ENCODE results near the gene NUDT21.

NUDT21 gene

GRCh38 chr16:56482683-56483236 is 31.6 kb upstream of the NUDT21 start:
- H3K36me3 ChIP-seq (ENCODE audit: insufficient read depth, insufficient read length, low read length) = peaks cover 27% of the 10 kb centered on the region
- no peak overlapping the region for H3K4me3 ChIP-seq (ENCODE audit: insufficient read length, low read depth)
- H3K4me1 ChIP-seq (ENCODE audit: insufficient read depth, insufficient read length) = no peaks in the 10 kb centered on the region
- no peaks in the 10 kb centered on the region; the same call in 1 of the 2 replicates for H3K9me3 ChIP-seq (ENCODE audit: insufficient read depth, low read length)
- no peak for DNase-seq (ENCODE audit: low read depth, low spot score)
- no peak for TF ChIP-seq SUZ12 (IDR thresholded peaks at IDR 0.05; ENCODE audit: extremely low read depth, insufficient read depth, insufficient read length)
- TF ChIP-seq ZNF274 (IDR thresholded peaks at IDR 0.05; ENCODE audit: low read depth, low read length) = no peak
- TF ChIP-seq YY1 (IDR thresholded peaks at IDR 0.05; ENCODE audit: insufficient read depth, insufficient read length) = no peak
- no peak overlapping the region for H3K9ac ChIP-seq (ENCODE audit: insufficient read length, low read depth)
- no peaks in the 10 kb centered on the region for H3K27me3 ChIP-seq (ENCODE audit: insufficient read depth, insufficient read length)

- no peak overlapping the region for H3K4me3 ChIP-seq (ENCODE audit: insufficient read length, low read depth)
- peaks cover 35% of the 10 kb centered on the region for H3K36me3 ChIP-seq (ENCODE audit: insufficient read depth, insufficient read length, low read length)
- no peaks in the 10 kb centered on the region; the same call in 1 of the 2 replicates for H3K9me3 ChIP-seq (ENCODE audit: insufficient read depth, low read length)
- H3K9ac ChIP-seq (ENCODE audit: insufficient read length, low read depth) = no peak overlapping the region
- TF ChIP-seq SUZ12 (IDR thresholded peaks at IDR 0.05; ENCODE audit: extremely low read depth, insufficient read depth, insufficient read length) = no peak
- TF ChIP-seq ZNF274 (IDR thresholded peaks at IDR 0.05; ENCODE audit: low read depth, low read length) = no peak
- no peak for TF ChIP-seq YY1 (IDR thresholded peaks at IDR 0.05; ENCODE audit: insufficient read depth, insufficient read length)
- H3K4me1 ChIP-seq (ENCODE audit: insufficient read depth, insufficient read length) = no peaks in the 10 kb centered on the region
- no peak for DNase-seq (ENCODE audit: low read depth, low spot score)
- H3K27me3 ChIP-seq (ENCODE audit: insufficient read depth, insufficient read length) = no peaks in the 10 kb centered on the region
These were observed 30.5 kb upstream of the NUDT21 start for GRCh38 chr16:56481468-56482122.

DNA sequence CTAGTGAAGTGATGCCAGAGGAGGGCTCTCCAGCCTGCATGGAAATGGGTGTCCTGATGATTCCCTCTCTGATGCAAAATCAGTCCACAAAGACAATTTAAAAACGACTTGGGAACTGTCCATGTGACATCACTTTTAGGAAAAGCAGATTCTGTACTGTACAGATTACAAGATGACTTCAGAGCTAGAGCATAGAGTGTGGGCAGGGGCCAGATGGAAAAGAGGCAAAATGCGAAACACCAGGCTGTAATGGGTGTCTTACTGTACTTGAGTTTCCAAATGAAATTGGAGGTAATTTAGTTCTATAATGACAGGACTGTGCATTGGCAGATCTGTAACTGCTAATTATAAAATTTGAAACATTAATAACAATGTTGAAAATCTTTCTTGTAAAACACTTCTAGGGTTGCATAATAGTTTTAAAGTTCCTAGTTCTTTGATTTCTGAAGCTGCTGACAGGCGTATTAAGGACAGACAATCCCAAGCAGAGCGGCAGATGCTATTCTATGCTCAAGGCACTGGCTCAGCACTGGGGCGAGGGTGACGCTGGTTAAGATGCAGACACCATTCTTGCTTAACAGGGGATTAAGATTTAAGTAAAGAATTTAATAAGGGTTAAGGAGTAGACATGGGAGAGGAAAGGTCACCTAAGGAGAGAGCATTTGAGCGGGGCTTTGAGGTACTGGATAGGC is 29.8 kb upstream of the NUDT21 start:
- no peaks in the 10 kb centered on the region; the same call in 1 of the 2 replicates for H3K9me3 ChIP-seq (ENCODE audit: insufficient read depth, low read length)
- no peak overlapping the region for H3K4me3 ChIP-seq (ENCODE audit: insufficient read length, low read depth)
- H3K9ac ChIP-seq (ENCODE audit: insufficient read length, low read depth) = no peak overlapping the region
- H3K27me3 ChIP-seq (ENCODE audit: insufficient read depth, insufficient read length) = no peaks in the 10 kb centered on the region
- peaks cover 42% of the 10 kb centered on the region for H3K36me3 ChIP-seq (ENCODE audit: insufficient read depth, insufficient read length, low read length)
- TF ChIP-seq SUZ12 (IDR thresholded peaks at IDR 0.05; ENCODE audit: extremely low read depth, insufficient read depth, insufficient read length) = no peak
- no peak for TF ChIP-seq YY1 (IDR thresholded peaks at IDR 0.05; ENCODE audit: insufficient read depth, insufficient read length)
- TF ChIP-seq ZNF274 (IDR thresholded peaks at IDR 0.05; ENCODE audit: low read depth, low read length) = no peak
- H3K4me1 ChIP-seq (ENCODE audit: insufficient read depth, insufficient read length) = no peaks in the 10 kb centered on the region
- DNase-seq (ENCODE audit: low read depth, low spot score) = no peak

GRCh38 chr16:56479469-56479868 is 28.3 kb upstream of the NUDT21 start:
- H3K4me1 ChIP-seq (ENCODE audit: insufficient read depth, insufficient read length) = no peaks in the 10 kb centered on the region
- no peak overlapping the region for H3K4me3 ChIP-seq (ENCODE audit: insufficient read length, low read depth)
- H3K27me3 ChIP-seq (ENCODE audit: insufficient read depth, insufficient read length) = no peaks in the 10 kb centered on the region
- DNase-seq (ENCODE audit: low read depth, low spot score) = no peak
- no peak overlapping the region for H3K9ac ChIP-seq (ENCODE audit: insufficient read length, low read depth)
- TF ChIP-seq ZNF274 (IDR thresholded peaks at IDR 0.05; ENCODE audit: low read depth, low read length) (no peak), YY1 (IDR thresholded peaks at IDR 0.05; ENCODE audit: insufficient read depth, insufficient read length) (no peak), SUZ12 (IDR thresholded peaks at IDR 0.05; ENCODE audit: extremely low read depth, insufficient read depth, insufficient read length) (no peak)
- no peaks in the 10 kb centered on the region; the same call in 1 of the 2 replicates for H3K9me3 ChIP-seq (ENCODE audit: insufficient read depth, low read length)
- H3K36me3 ChIP-seq (ENCODE audit: insufficient read depth, insufficient read length, low read length) = peaks cover 52% of the 10 kb centered on the region

DNA sequence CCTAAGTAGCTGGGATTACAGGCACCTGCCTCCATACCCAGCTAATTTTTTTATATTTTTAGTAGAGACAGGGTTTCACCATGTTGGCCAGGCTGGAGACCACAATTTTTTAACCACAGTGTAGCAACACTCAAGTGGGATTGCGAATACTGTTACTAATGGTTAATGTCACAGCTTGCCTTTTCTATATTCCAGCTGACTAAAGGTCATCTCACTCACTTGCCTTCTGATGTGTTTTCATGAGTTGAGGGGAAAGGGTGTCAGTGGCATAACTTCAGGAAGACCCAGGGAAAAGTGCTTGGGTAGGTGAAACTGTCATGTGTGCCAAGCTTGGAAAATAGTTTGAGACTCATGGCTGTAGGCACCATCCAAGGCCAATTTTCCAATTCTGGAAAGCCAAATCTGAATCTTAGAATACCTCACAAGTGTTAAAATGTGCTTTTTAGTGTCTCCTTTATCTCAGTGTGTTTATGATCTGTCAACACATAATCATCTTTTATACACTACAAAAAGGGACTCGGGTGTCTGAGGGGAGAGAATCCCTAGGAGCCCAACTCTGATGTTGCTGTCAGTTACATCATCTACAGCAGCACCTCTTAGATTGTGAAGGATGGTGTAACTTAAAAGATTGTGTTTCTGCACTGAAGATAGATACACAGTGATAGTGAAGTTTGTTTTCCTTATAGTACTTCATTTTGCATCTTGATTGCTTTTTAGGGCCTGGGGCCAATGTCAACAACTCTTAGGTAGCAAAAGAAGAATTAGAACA is 27.3 kb upstream of the NUDT21 start:
- peaks cover 62% of the 10 kb centered on the region for H3K36me3 ChIP-seq (ENCODE audit: insufficient read depth, insufficient read length, low read length)
- H3K4me3 ChIP-seq (ENCODE audit: insufficient read length, low read depth) = no peak overlapping the region
- H3K27me3 ChIP-seq (ENCODE audit: insufficient read depth, insufficient read length) = no peaks in the 10 kb centered on the region
- no peaks in the 10 kb centered on the region; the same call in 1 of the 2 replicates for H3K9me3 ChIP-seq (ENCODE audit: insufficient read depth, low read length)
- no peak for DNase-seq (ENCODE audit: low read depth, low spot score)
- H3K9ac ChIP-seq (ENCODE audit: insufficient read length, low read depth) = no peak overlapping the region
- no peaks in the 10 kb centered on the region for H3K4me1 ChIP-seq (ENCODE audit: insufficient read depth, insufficient read length)
- TF ChIP-seq YY1 (IDR thresholded peaks at IDR 0.05; ENCODE audit: insufficient read depth, insufficient read length) (no peak), SUZ12 (IDR thresholded peaks at IDR 0.05; ENCODE audit: extremely low read depth, insufficient read depth, insufficient read length) (no peak)

- TF ChIP-seq YY1 (IDR thresholded peaks at IDR 0.05; ENCODE audit: insufficient read depth, insufficient read length) (no peak), SUZ12 (IDR thresholded peaks at IDR 0.05; ENCODE audit: extremely low read depth, insufficient read depth, insufficient read length) (no peak), ZNF274 (IDR thresholded peaks at IDR 0.05; ENCODE audit: low read depth, low read length) (no peak)
- Histone ChIP-seq H3K36me3 (ENCODE audit: insufficient read depth, insufficient read length, low read length) (peaks cover 74% of the 10 kb centered on the region), H3K27me3 (ENCODE audit: insufficient read depth, insufficient read length) (no peaks in the 10 kb centered on the region), H3K9ac (ENCODE audit: insufficient read length, low read depth) (no peak overlapping the region), H3K9me3 (ENCODE audit: insufficient read depth, low read length) (no peaks in the 10 kb centered on the region), H3K4me3 (ENCODE audit: insufficient read length, low read depth) (no peak overlapping the region), H3K4me1 (ENCODE audit: insufficient read depth, insufficient read length) (no peaks in the 10 kb centered on the region)
- DNase-seq (ENCODE audit: low read depth, low spot score) = no peak
These were observed 26.2 kb upstream of the NUDT21 start for GRCh38 chr16:56477096-56477878.
